HG03469 (cell line): ENCODE data around the gene ACTL10.

Experiments
- ATAC-seq: cut with Tn5 transposase; IDR thresholded peaks from one replicate; pipeline ENCODE4 v1.9.1; 2021; ENCODE audit warnings: mild to moderate bottlenecking, moderate library complexity, moderate number of reproducible peaks; ENCODE audit not compliant: unreplicated experiment

ACTL10 gene

DNA sequence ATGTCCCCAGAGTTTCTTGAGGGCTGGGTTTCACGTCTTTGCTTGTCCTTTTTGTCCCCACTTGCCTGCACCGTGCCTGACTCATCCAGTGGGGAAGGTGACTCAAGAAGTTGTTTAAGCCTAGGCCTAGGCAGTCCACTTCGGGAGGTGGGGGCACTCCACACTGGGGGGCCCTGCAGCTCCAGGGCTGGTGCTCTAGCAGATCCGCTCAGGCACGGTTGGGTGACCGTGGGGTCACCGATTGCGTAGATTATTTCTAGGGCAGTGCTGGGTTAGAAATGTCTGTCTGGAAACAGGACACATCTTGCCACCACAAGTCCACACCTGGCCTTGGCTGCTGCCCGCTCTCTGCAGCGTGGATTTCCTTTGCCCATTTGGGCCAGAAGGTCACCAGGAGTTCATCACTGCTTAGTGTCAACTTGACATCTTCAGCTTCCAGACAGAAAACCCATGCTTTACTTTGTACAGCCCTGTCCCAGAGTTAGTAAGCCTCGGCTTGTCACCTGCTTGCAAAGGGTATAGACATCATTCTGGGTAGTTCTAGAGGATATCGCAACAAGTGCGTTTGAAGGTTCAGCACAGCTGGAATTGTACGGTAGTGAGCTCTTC is 18.2 kb upstream of the ACTL10 start:
- ATAC-seq = no peak

DNA sequence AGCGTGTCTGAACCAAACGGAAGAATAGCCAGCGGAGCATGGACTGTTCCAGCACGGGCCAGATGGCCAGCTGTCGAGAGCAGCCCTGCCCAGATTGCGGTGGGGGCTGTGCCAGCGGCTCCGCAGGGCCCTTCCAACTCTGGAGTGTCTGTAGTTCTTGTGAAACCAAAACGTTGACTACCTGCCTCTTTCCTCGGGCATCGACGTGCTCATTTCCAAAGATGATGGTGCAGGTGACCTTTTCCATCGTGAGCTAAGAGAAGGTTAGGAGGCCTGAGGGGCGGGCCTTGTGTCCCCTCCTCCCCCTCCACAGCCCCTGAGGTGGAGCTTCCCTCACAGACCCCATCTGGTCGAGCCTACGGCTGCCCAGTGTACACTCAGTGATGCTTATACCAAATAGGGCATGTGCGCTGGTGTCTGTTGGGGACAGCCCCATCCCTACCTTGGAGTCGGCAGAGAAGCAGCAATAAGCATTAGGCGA is 17.5 kb upstream of the ACTL10 start:
- ATAC-seq = no peak

DNA sequence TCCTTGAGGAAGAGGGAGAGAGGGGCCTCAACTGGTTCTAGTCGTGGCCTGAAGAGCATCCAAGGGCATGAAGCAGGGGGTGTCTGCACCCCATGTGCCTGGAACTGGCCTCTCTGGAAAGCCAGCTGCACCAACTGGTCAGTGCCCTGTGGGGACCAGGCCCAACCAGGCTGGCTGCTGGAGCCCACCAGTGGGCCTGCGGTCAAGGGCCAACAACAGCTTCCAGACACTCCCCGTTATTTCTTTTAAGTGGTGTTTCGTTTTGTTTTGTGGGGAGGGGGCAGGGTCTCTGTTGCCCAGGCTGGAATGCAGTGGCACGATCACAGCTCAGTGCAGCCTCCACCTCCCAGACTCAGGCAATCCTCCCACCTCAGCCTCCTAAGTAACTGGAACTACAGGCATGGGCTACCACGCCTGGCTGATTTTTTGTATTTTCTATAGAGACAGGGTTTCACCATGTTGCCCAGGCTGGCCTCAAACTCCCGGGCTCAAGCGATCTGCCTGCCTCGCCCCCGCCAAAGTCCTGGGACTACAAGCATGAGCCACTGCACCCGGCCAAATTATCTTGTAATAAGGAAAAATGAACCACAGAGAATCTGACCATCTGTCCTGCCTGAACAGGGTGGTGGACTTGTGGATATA is 16.5 kb upstream of the ACTL10 start:
- no peak for ATAC-seq

DNA sequence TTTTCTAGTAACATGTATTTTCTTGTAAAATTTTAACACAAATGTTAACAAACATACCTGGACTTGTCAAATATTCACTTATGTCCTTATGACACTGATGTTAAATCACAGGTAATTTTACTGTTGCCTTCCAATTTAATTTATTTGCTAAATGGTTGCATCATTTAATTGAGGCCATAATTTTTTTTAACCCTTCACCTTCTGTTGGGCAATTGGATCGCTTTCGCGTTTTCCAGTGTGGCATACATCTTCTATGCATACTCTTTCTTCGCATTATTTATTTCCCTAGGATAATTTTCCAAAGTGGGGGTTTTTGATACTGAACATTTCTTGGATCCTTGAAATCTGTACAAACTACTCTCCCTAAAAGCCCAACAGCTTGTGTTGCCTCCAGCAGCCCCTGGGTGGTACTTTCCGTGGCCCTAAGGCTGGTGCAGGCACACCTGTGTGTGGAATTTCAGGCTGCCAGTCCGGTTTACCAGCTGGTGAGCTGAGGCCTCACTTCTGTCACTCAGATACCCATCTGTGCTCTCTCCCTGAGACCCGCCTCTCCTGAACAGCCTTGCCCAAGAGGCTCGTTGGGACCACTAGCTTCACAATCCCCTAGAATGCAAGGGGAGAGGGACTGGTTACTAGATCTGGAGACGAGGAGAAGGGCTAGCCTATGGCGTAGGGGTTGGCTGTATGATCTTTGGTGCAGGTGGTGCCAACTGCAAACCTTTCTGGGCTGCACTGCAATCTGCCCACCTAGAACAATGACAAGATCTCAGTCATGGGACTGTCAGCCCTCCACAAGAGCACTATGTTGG is 15.8 kb upstream of the ACTL10 start:
- ATAC-seq = no peak

DNA sequence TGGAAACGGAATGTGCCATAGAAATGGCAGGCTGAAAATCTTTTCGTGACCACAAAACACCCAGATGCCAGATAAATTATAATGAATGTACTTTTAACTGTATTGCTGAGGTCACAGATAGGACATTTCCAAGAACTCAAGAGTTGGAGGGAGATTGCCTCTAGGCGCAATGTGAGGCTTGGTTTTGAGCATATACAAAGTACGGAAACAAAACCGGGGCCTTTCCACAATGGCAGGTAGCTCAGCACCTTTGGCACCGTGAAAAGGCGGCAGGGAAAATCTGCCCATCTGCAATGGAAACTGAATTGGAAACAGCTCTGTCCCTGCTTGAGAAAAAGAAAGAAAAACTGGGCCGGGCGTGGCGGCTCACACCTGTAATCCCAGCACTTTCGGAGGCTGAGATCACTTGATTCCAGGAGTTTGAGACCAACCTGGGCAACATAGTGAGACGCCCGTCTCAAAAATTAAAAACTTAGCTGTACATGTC is 15.1 kb upstream of the ACTL10 start:
- ATAC-seq = no peak

DNA sequence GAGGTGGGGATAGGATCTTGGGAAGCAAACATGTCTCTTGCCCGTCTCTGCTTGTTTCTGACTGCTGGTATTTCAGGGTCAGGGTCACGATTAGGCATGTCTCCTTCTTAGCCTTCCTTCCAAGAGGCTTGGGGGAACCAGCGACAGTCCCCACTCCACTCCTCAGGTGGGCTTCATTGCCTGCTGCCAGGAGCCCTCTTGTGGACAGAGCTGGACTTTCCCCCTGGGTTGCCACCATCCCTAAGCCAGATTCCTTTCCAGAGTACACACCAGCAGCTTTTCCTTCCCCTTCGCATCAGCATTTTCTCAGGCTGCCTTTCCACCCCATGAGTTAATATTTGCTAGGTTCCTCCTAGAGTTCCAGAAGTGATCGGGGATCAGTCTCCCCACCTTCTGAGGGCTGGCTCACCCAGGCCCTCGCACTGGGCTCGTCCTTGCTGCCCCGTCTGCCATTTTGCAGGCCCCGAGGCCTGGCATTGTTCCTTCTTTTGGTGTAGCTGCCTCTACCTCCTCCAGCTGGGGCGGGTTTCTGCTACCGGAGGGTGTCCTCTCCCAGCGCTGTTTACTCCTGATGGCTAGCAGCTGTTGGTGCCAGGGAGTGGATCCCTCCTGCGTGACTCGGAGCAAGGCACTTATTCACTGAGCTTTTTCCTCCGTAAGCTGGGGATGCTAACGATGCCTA is 13.4 kb upstream of the ACTL10 start:
- no peak for ATAC-seq

DNA sequence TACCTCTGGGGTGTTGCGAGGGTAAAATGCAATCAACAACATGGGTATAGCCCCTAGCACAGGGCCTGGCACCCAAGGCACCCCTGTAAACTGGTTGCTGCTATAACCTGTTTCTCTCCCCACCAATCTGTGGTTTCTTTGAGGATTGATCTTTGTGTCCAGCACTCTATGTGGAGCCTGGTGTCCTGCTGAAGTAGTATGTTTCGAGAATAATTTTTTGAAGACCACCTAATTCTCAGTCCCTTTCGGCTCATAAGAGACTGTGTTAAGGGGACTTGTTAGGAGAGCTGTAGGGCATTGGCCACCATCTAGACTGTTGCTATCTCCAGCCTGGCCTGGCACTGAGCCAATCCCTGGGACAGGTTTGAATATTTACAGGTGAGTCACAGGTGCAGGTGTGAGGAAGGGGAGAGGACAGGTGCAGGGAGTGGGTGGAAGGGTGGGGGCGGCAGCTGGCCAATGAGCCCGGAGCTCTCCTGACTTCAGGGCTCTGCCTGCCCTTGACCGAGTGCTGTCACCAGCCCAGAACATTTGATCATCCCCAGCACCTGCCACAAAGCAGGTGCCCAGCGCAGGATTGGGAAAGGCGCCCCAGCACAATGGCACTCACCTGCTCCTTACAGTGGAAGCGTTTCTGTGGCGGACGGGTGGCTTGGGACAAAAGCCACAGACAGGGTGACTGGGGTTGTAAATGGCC is 12.7 kb upstream of the ACTL10 start:
- no peak for ATAC-seq

DNA sequence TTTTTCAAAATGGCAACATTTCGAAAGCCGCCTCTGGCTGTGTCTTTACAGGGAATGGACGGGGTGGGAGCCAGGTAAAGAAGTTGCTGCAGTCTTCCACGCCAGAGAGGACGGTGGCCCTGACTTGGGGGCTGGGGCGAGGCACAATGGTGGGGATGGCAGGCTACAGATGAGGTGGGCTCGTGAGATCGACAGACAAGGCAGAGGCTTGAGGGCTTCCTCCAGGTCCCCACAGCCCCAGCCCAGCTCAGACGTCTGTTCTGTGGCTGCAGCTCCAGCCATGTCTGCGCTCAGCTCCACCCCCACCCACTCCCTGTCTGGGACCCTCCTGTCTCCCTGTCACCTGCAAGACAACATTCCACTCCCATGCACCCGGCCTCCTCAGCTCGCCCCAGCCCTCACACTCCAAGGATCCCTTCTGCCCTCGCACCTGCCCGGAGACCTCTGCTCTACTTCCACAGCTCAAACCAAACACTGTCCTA is 12.0 kb upstream of the ACTL10 start:
- no peak for ATAC-seq

DNA sequence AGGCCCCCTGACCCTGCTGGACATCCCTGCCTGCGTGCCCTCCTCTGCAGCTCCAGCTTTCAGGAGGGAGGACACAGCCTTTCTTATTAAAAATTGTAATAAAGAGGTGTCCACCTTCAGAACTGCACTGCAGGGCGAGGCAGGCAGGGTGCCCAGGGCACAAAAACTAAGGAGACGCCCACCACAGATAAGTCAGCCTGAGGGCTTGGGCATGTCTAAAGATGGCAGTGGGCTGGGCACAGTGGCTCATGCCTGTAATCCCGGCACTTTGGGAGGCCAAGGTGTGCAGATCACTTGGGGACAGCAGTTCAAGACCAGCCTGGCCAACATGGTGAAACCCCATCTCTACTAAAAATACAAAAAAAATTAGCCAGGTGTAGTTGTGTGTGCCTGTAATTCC is 11.6 kb upstream of the ACTL10 start:
- no peak for ATAC-seq

DNA sequence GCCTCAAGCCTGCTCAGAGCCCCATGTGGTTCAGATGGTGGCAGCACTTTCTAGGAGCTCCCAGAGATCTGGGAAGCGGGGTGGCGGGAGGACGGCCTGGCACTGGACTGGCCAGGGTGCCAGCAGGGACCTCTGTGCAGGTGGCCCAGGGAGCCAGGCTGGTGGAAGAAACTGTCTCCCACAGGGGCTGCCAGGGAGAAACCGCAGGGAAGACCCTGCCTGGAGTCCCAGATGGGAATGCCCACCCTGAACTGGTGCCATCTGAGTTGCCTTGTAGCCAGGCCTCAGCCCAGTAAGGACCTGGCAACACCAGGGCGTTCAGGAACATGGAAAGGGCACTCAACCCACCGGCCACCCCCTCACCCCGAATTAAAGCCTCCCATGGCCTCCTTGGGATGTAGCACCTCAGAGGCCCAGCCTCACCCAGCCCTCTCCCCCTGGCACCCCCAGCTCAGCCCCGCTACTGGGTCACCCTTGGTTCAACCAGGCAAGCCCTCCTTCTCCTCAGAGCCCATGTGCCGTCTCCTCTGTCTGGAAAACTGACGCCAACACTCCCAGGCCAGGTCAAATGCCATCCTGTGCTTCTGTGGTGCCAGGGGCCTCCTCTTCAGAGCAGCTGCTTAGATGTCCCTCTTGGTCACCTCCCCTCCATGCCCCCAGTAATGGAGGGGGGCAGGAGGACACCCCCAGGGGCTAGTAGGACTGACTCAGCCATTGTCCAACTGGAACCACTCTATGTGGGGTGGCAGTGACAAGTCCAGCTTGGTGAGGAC is 10.5 kb upstream of the ACTL10 start:
- ATAC-seq = no peak

DNA sequence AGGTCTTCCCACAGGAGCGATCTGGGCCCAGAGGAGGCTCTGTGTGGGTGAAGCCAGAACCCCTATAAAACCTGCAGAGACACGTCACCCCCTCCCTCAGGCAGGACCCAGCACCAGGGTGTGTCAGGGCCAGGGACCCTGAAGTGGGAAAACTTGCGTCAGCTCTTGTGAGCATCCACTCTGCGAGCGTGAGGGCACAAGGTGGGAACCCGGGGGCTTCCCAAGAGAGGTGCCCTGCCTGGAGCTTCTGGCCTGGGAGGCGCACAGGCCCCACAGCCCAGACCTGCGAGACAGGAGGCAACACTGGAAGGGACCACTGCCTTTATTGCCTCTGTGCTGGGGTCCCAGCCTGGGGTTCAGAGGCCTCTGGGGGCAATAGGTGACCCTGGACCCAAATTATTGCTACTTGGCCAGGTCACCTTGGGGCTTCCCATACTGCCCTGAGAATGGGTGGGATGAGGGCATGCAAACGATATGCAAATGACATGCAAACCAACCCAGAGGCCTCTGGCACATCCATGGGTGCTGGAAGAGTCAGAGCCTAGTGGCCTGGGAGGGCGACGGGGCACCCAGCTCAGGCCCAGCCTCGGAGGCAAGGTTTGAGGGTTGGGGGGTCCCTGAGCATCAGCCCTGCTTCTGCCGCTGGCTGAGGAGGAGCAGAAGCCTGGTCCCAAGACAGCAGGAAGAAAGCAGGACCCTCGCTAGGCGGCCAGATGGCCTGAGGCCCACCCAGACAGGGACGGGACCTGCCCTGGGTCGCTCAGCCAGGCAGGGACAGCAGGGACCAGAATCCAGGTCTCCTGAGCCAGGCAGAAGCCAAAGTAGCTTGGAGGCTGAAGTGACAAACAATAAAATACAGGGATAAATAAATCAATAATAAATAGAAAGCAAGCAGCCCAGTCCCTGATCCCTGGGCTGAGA is 9.7 kb upstream of the ACTL10 start:
- ATAC-seq = no peak

DNA sequence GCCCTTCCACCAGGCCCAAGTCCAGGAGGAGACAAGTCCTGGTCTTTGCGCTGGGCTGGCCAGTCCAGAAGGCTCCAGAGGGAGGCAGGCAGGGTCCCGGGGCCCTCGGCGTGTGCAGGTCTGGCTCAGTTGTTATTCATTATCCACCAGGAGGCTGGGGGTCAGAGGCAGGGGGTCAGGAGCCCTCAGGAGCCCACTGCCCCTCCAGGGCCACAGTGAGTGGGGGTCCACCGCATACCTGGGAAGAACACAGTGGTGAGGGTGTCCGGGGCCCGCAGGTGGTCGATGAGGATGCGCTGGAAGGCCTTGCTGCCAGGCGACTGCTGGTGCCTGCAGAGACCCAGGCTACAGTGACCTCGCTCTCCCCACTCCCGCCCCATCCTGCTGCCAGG is 9.0 kb upstream of the ACTL10 start:
- no peak for ATAC-seq

DNA sequence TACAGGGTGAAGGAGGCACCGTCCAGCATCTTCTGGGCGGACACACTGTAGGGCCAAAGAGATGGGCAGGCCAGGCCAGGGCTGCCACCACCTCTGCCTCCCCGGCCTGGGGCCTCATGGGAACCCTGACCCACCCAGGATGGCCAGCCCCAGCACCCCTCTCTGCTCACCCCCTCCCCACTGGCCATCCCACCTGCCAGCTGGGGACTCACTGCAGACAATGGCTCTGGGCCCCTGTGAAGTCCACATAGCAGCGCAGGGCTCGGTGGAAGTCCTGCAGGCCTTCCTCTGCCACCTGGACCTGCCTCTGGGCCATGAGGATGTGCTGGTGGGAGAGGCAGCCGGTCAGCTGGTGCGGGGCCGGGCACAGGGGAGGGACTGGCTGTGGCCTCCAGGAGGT is 8.2 kb upstream of the ACTL10 start:
- ATAC-seq = no peak

DNA sequence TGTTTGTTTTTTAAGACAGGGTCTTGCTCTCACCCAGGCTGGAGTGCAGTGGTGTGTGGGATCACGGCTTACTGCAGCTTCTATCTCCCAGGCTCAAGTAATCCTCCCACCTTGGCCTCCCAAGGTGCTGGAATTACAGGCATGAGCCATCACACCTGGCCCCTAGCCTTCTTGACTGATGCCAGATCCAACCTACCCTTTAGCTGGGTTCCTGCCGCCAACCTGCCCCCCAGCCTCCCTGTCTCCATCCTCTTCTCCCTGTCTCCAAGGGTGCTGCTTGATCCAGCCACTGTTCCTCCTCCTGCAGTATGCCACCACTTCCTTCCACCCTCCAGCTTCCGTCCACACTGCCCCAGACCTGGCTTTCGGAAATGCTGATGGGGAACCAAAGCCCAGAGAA is 7.8 kb upstream of the ACTL10 start:
- ATAC-seq = no peak

DNA sequence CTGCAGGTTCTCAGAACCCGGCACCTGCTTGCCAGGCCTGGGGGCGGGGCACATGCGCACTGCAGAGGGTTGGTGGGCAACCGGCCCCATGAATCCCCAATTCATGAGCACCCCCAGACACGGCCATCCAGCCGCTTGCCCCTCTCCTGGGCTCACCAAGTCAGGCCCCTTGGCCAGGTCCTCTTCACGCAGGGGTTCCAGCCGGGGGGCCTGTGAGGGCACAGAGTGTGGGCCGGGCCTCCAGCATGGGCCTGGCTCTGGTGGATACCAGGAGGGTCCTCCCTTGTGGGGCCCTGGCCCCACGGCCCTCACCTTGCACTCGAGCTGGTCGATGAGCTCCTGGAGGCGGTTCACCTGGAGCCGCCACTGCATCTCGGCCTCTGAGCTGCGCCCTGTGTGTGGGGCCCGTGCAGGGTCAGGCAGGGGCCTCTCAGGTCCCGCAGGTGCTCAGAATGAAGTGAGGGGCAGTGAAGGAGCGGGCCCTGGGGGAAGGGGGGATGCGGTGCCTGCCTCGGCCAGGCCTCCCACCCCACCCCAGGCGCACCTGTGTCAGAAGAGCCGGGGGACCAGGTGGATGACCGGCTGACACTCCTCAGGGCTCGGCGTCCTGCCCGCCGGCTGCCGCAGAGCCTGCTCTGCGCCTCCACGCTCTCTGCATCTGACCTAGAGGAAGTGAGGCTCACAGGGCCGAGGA is 7.3 kb upstream of the ACTL10 start:
- no peak for ATAC-seq

DNA sequence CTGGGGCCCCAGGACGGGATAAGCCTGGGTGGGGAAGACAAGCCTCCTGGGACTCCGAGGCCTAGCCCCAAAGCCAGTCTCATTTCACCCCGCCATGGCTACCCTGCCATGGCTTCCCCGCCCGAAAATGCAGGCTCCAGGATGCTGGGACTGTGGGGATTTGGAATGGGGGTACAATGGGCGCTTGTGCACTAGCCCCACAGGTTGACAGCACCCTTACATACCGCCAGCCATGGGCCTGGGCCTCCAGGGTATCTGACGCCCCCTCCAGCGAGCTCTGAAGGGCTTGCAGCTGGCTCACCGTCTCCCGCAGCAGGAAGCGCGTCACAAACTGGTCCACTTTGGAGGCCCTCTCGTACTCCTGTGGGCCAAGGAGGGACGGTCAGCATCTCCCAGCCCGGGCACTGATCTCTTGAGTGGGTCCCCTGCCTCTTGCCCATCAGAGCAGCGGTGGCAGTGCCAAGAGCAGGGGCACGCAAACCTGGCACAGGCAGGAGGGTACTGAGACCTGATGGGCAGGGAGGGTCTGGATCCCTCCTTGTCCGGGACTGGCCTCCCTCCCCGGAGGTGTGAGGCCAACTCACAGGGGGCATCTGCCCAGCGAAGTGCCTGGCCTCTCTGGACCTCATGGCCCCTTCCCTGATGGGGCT is 6.6 kb upstream of the ACTL10 start:
- no peak for ATAC-seq

DNA sequence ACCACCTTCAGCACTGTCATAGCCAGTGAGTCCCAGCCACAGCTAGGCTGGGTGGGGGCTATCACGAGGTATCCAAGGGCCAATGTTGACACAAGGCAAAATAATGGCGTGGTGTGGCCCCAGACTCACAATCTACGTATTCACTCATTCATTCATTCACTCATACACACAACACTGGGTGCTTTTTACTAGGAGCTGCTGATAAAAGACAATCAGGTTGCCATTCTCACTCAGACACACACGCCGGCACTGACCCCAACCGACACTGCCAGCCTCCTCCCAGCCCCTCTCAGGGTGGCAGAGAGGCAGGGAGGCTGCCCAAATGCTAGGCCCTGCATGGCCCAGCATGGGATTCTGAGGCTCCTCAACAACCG is 6.1 kb upstream of the ACTL10 start:
- ATAC-seq = no peak

DNA sequence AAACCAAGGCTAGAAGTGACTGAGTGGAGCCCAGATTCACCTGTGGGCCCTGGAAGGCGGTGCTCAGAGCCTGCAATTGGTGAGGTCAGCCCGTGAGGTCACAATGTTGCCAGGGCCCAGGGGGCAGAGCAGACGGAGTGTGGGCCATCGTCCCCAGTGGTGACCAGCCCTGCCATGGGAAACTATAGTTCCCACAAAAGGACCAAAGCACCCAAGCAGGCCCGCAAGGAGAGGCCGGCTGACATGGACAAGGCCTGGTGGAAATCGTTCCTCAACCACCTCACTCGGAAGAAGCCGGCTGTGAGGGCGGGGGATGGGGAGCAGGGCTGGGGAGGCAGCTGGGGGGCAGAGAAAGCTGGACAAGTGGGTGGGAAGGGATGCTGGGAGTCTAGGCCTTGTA is 4.6 kb upstream of the ACTL10 start, which contains the start of gene C20orf144:
C20orf144 (plus strand) TSS at position 156 of the 400 bp plus-strand sequence; CDS start at position 175, 19 bp downstream.
- ATAC-seq = no peak
